Vagina (tissue), 2 donors: Measurements from ENCODE around the gene B4GALT5.

Experiments
- CTCF ChIP-seq, 3 experiments: fragments of 450-650 bp in 2 of 3; fragments of 200-600 bp in 1 of 3; sonication (generic) in 1 of 3; IDR thresholded peaks; one replicate each; pipeline ENCODE4 v1.5.1; 2017 to 2019; ENCODE audit warnings: antibody characterized with exemption in 3 of 3, mild to moderate bottlenecking in 2 of 3, moderate library complexity in 2 of 3
- POLR2AphosphoS5 ChIP-seq, 2 donors: sonication (generic); formaldehyde crosslinking; IDR thresholded peaks; one replicate each; pipeline ENCODE4 v1.9.0; 2017; ENCODE audit warnings: antibody characterized with exemption in 2 of 2, mild to moderate bottlenecking in 2 of 2, low read depth in 1 of 2; ENCODE audit not compliant: insufficient read depth in 1 of 2

GRCh38 chr20:49663112-49663511, 50.6 kb downstream of the B4GALT5 start:
- TF ChIP-seq CTCF (IDR thresholded peaks at IDR 0.05): no peak
- no peak for TF ChIP-seq POLR2AphosphoS5 (IDR thresholded peaks at IDR 0.05; ENCODE audit: insufficient read depth in 1 of 2, low read depth in 1 of 2)
